ENCODE data around the gene ARFGAP3. TPM values are rescaled to one million over a fixed set of nuclear protein-coding genes. Genes with fewer than 3 reads are reported as not detected.

Gene ARFGAP3
- total RNA-seq, 1 experiment from 2014 or later = 15.0 TPM

DNA sequence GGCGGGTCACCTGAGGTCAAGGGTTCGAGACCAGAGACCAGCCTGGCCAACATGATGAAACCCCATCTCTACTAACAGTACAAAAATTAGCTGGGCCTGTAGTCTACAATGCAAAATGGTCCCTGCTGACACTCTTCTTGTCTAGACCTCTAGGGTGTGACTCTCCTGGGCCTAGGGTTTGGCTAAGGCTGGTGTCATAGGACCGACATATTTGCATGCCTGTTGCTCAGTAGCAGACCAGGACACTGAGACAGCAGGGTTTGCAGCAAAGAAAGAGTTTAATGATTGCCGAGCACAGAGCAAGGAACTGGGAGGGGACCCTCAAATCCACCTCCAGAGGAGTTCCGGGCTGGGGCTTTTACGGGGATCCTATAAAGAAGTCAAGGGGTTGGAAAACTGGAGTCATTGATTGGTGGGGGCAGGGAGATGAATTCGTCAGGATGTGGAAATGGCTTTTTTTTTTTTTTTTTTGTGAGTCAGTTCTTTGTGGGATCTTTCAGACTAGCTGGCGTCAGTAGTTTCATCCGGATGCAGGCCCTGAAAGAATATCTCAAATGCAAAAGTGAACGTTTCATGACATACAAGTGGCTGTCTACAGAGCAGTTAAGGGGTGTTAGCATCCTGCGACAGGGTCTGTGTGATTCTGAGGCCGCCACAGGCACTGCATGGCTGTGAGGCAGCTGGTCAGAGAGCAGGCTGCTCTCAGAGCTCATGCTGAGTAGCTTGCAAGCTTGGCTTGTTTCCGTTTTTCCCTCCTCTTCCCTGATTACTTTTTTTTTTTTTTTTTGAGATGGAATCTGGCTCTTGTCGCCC, 109.2 kb downstream of the ARFGAP3 start:
- H2BK120ac ChIP-seq (ENCODE audit: low read depth, low read length, poor library complexity, severe bottlenecking) = no peak overlapping the region
- H3K4me2 ChIP-seq (ENCODE audit: insufficient read depth, insufficient read length, low read length) = no peak overlapping the region
- no peak overlapping the region for H2BK20ac ChIP-seq (ENCODE audit: low read depth, low read length, poor library complexity, severe bottlenecking)
- H3K23ac ChIP-seq (ENCODE audit: insufficient read length, low read depth, low read length) = no peak overlapping the region
- H3K18ac ChIP-seq (ENCODE audit: insufficient read length, low read depth, low read length) = no peak overlapping the region
- no CpG with 5 or more reads among the region's 14 CpGs for WGBS (ENCODE audit: extremely low coverage, insufficient read length, low lambda C conversion rate)
- H4K5ac ChIP-seq (ENCODE audit: insufficient read length, low read depth, low read length) = no peak overlapping the region
- H3K4me1 ChIP-seq (ENCODE audit: insufficient read depth, low read length) = no peaks in the 10 kb centered on the region; the same call in 1 of the 2 replicates
- H3K79me2 ChIP-seq (ENCODE audit: insufficient read depth, low read length) = no peaks in the 10 kb centered on the region
- no peaks in the 10 kb centered on the region for H4K20me1 ChIP-seq (ENCODE audit: control insufficient read depth, insufficient read depth, insufficient read length)
- no peaks in the 10 kb centered on the region for H3K23me2 ChIP-seq (ENCODE audit: insufficient read length, low read depth, low read length, poor library complexity, severe bottlenecking)
- H3K79me1 ChIP-seq (ENCODE audit: insufficient read depth, low read depth, low read length, poor library complexity, severe bottlenecking) = no peaks in the 10 kb centered on the region
- no peaks in the 10 kb centered on the region for H3K27me3 ChIP-seq (ENCODE audit: insufficient read depth, low read length)
- H2BK15ac ChIP-seq (ENCODE audit: low read depth, low read length) = no peak overlapping the region
- H2BK5ac ChIP-seq (ENCODE audit: insufficient read length, low read length) = no peak overlapping the region
- Mint-ChIP-seq H3K36me3 (ENCODE audit: insufficient read depth in 1 of 3, low read depth in 3 of 3) (no peaks in the 10 kb centered on the region), H3K27ac (peak overlapping the region; percentile 5 to 78 (median 34); a peak in 1 of 7 replicates), H3K9me3 (peaks cover 6 to 9% of the 10 kb centered on the region in 2 experiments; a peak in 2 of 5 replicates), H3K4me3 (peak overlapping the region in 1 of 2 experiments; percentile 26; a peak in 1 of 5 replicates), H3K27me3 (ENCODE audit: low read depth) (peaks cover under 1% of the 10 kb centered on the region; the same call in 1 of the 2 replicates), H3K4me1 (peaks cover 8 to 20% of the 10 kb centered on the region in 2 experiments)
- no peak overlapping the region for H4K91ac ChIP-seq (ENCODE audit: insufficient read length, low read depth, low read length)
- no peak overlapping the region for H3K56ac ChIP-seq (ENCODE audit: insufficient read length, low read depth, low read length)
- H2AFZ ChIP-seq (ENCODE audit: low read length) = no peak overlapping the region
- DNase-seq = no peak
- H3K14ac ChIP-seq (ENCODE audit: insufficient read depth, low read length) = no peak overlapping the region
- no peak for TF ChIP-seq CTCF (conservative IDR thresholded peaks at IDR 0.05)
- H2BK12ac ChIP-seq (ENCODE audit: insufficient read length, low read depth, low read length) = no peak overlapping the region
- no peak overlapping the region for H3K9ac ChIP-seq (ENCODE audit: extremely low read depth, insufficient read length, low read length)
- H2AK5ac ChIP-seq (ENCODE audit: insufficient read length, low read length) = no peak overlapping the region
- no peak overlapping the region for H3K4ac ChIP-seq (ENCODE audit: low read depth, low read length)
- H3K27ac ChIP-seq (ENCODE audit: insufficient read length, low read depth, low read length) = no peak overlapping the region
- H4K8ac ChIP-seq (replicated peaks; ENCODE audit: insufficient read length, low read depth, low read length) = no peak overlapping the region
- H3T11ph ChIP-seq (ENCODE audit: low read length) = no peak overlapping the region
- H3K9me3 ChIP-seq (ENCODE audit: control insufficient read depth, low read depth, low read length) = no peaks in the 10 kb centered on the region

Other genes starting within 250 kb of the ARFGAP3 start
- gene POLDIP3, start 242.4 kb downstream of the ARFGAP3 start, total RNA-seq (2021) = 90.8 and 91.6 TPM in 2 replicates
- gene ATP5MGL, start 216.7 kb downstream of the ARFGAP3 start, total RNA-seq (2021) = 0.48 and 0.68 TPM in 2 replicates
- 97.4 and 99.7 TPM in 2 replicates for gene CYB5R3, start 207.9 kb downstream of the ARFGAP3 start, total RNA-seq (2021)
- gene A4GALT, start 136.4 kb downstream of the ARFGAP3 start, total RNA-seq (2021) = 3.4 and 4.8 TPM in 2 replicates
- 62.3 and 63.9 TPM in 2 replicates for gene PACSIN2, start 157.9 kb upstream of the ARFGAP3 start, total RNA-seq (2021)
- 4.1 TPM in 2 replicates for gene TTLL1, start 232.1 kb upstream of the ARFGAP3 start, total RNA-seq (2021)

Measured in H9 (cell line).